ENCODE data around the gene GRK3.

The GRK3 gene

DNA sequence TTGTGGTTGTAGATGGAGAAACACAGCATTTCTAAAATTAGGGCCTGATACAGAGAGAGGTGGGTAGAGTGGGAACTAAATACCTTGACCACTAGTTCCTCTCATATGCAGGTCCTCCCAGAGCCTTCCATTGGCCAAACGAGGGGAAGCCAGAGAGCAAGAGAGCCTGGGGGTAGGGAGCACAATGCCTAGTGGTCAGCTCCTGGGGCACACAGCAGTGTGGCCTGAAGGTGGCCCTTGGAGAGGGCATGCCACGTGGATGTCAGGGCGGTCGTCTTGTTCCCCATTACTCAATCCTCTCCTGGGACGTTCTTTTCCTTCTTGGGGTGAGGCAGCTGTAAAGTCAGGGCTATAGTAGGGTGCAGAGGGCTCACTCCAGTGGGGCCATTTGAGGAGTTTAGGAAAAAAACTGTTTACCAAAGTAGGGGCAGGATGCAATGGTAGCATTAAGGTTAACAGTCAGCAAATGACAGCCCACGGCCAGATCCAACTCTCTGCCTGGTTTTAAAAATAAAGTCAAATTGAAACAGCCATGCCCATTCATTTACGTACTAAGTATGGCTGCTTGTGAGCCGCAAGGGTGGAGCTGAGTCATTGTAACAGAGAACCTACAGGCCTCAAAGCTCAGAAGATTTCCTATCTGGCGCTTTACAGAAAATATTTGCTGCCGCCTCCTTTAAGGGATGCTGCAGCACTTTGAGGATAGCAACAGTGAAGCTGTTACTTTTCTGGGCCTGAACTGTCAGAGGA, 185.1 kb downstream of the GRK3 start:
- peak; percentile 18 for FAIRE-seq

DNA sequence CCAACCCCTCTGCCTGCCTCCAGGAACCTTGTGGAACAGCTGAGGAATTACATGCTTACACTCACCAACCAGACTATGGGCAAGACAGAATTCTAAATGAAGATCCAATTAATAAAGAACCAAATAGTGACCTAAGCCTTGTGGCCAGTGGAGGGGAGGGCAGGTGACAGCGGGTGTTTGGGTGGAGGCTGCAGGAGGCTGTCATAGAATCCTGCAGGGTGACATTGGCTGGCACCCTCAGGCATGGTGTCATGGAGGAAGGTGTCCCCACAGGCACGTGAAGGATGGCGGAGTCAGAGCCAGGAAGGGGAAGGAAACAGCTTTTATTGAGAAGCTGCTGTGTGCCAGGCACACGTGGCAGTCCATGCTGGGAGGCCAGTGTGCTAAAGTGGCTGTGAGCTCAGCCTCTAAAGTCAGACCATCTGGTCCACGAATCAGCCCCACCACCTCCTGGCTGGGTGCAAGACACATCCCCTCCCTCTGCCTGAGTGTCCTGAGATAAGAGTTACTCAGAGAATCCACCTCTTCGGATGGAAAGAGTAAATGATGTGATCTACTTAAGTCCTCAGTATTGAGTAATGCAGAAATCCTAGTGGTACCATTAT, 186.2 kb downstream of the GRK3 start:
- DNase-seq (ENCODE audit: insufficient read length, low spot score): no peak
- no peak for FAIRE-seq

More for the DNA sequence above, 185.1 kb downstream of the GRK3 start:
- DNase-seq (ENCODE audit: insufficient read length, low spot score): no peak

DNA sequence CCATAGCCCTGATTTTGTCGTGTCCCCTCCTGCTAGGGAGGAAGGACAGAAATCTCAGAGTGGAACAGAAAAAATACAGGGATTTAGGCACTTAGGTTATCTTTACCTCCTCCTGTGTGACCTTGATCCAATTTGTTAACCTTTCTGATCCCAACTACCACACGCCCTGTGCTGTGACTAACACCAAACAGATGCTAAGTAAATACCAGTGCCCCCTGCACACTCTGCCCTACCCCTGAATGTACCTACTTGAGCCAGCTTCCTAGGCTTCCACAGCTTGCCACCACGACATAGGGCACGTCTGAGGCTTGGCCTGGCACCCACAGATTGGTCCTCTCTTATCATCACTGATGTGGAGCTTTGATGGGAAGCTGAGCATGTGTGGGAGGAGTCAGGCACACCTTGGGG, 186.7 kb downstream of the GRK3 start:
- DNase-seq (ENCODE audit: insufficient read length, low spot score) (no peak), FAIRE-seq (no peak)

DNA sequence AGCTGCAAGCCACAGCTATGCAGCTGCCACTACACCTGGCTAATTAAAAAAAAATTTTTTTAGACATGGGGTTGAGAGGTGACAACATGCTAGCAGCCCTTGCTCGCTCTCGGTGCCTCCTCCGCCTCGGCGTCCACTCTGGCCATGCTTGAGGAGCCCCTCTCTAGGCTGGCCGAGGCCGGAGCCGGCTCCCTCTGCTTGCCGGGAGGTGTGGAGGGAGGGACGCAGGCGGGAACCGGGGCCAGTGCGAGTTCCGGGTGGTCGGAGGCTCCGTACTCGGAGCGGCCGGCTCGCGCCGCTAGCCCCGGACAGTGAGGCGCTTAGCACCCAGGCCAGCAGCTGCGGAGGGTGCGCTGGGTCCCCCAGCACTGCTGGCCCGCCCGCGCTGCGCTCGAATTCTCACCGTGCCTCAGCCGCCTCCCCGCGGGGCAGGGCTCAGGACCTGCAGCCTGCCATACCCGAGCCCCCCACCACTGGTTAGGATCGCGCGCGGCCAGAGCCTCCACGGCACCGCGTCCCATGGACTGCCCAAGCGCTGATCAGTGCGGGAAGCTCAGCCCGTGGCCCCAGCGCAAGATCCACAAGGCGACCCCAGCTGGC, 188.2 kb downstream of the GRK3 start:
- FAIRE-seq (no peak), DNase-seq (ENCODE audit: insufficient read length, low spot score) (no peak)

DNA sequence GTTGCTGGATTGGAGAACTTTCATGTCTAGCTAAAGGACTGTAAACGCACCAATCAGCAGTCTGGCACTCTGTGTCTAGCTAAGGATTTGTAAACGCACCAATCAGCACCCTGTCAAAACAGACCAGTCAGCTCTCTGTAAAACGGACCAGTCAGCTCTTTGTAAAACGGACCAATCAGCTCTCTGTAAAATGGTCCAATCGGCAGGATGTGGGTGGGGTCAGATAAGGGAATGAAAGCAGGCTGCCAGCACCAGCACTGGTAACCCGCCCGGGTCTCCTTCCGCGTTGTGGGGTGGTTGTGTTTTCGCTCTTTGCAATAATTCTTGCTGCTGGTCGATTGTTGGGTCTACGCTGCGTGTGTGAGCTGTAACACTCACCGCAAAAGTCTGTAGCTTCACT, 188.8 kb downstream of the GRK3 start:
- no peak for FAIRE-seq
- no peak for DNase-seq (ENCODE audit: insufficient read length, low spot score)

DNA sequence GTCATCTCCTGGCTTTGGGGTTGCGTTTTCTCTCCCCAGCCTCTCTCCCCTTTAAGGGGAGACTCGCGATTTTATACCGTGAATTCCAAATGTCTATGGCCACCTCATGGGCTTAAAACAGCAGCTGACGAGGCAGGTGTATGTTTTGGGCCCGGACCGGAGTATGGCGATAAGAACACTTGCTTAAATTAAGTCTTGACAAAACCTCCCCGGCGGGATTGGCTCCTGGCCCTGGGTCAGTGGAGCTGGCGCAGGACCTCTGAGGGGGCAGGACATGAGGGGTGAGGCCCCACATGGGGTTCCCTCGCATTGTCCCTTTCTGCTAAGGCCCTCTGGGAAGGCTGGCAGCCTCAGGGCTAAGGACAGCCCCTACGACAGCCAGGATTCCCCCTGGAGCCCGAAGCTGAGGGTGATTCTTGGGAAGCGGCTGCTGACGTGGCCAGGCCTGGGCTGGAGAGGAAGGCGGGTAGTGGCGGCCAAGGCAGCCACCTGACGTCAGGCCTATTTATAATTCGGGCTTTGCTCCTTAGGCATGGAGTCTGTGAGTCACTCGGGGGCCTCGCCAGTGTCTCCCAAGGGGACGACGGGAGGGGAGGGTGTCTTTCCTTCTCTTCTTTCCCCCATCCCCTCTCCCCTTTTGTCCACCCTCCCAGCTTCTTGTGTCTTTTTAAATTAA, 190.2 kb downstream of the GRK3 start:
- no peak for FAIRE-seq

DNA sequence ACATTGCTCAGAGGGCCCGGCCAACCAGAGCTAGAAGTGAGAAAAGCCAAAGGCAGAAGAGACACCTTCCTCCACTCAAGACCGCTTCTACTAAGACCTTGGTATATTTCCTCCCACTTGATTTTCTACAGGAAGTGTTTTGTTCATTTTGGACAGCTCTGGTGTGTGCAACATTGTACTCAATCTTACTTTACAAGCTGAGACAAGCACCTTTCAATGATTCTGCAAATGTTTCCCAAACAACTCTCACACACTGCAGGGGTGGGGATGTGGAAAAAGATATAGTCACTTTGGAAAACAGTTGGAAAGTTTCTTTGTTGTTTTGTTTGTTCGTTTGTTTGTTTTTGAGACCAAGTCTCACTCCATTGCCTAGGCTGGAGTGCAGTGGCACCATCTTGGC, 193.2 kb downstream of the GRK3 start:
- no peak for FAIRE-seq
- no peak for DNase-seq (ENCODE audit: insufficient read length, low spot score)

More for the DNA sequence above, 190.2 kb downstream of the GRK3 start:
- DNase-seq (ENCODE audit: insufficient read length, low spot score): no peak

DNA sequence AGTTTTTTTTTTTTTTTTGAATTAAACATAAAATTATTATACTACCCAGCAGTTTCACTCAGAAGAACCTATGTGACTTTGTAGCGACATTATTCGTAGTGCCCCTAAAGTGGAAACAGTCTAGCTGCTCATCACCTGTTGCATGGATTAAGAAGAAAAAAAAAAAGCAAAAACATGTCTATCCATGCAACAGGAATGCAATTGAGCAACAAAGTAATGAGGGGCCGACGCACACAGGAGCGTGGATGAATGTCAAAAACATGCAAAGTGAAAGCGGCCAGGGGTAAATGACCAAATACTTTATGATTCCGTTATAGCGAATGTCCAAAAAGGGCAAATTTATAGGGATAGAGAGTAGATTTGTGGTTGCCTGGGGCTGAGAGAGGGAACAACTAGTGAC, 193.8 kb downstream of the GRK3 start:
- FAIRE-seq: no peak
- no peak for DNase-seq (ENCODE audit: insufficient read length, low spot score)

DNA sequence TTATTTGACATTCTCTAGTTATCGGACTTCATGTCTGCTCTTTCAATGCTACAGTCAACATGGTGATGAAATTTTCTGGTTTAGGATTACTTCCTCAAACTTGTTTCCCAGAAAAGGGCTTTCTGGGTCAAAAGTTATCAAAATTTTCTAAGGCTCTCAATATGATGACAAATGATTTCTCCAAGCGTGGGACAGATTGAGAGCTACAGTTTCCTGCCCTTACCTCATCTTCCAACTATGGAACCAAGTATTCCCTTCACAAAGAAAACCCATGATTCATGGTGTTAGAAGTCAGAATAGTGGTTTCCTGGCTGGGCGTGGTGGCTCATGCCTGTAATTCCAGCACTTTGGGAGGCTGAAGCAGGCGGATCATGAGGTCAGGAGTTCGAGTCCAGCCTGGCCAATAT, 195.4 kb downstream of the GRK3 start:
- no peak for DNase-seq (ENCODE audit: insufficient read length, low spot score)
- no peak for FAIRE-seq

DNA sequence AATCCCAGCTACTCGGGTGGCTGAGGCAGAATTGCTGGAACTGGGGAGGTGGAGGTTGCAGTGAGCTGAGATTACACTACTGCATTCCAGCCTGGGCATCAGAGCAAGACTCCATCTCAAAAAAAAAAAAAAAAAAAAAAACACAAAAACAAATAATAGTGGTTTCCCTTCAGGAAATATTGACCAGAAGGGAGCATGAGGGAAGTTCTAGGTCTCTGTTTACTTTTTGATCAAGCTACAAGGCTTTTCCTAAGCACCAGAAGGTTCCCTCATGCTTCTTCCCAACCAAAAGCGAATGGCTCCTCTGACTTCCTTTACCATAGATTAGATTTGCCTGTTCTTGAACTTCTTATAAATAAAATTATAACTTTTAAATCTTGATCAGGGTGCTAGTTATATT, 195.8 kb downstream of the GRK3 start:
- FAIRE-seq (no peak), DNase-seq (ENCODE audit: insufficient read length, low spot score) (no peak)

DNA sequence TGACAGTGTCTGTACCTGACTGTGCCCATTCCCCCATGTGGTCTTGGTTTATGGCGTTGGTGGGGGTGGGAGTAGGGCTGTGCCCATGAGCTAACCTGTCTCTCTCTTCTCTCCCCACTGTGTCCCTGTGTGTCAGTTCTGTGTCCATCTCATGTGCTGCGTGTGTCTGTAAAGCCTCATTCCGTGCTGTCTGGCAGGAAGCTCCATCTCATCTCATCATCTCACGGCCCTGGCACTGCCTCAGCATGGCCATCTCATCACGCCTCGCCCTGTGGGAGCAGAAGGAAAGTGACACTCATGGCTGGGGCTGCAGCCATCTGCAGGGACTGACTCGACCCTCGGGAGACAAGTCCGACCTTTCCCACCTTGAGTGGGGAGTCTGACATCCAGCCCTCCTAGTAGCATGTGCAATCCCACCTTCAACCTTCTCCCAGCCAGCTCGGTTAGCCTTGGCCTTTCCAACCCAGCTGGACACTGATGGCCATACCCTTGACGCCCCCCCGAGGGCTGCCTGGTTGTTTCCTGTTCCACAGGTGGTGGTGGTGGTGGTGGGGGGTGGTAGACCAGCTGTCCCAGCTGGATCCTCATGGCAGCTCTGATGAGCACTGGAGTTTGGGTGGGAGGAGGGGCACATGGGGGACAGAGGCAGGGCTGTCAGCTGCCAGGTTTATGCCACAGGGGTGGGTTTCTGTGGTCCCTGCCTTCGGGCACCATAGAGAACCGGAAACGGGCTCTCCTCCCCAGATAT, 196.5 kb downstream of the GRK3 start:
- DNase-seq (ENCODE audit: insufficient read length, low spot score): no peak
- FAIRE-seq: no peak

DNA sequence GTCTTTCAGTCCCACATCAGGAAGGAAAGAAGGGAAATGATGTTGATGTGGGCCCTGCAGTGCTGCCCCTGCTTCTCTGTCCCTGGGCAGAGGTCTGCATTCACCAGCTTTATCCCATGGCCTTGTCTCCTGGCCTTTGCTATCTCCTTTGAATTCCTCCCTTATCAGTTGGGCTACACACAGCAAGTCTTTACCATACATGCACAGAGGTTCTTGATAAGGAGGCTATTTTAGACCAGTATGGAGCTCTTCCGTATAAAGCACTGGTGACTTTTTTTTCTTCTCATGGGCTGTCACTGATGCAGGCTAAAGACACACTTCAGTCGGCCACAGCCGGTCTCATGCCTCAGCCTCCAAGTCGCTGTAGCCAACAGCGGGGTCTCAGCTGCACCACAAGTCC, 197.7 kb downstream of the GRK3 start:
- FAIRE-seq (no peak), DNase-seq (ENCODE audit: insufficient read length, low spot score) (no peak)

DNA sequence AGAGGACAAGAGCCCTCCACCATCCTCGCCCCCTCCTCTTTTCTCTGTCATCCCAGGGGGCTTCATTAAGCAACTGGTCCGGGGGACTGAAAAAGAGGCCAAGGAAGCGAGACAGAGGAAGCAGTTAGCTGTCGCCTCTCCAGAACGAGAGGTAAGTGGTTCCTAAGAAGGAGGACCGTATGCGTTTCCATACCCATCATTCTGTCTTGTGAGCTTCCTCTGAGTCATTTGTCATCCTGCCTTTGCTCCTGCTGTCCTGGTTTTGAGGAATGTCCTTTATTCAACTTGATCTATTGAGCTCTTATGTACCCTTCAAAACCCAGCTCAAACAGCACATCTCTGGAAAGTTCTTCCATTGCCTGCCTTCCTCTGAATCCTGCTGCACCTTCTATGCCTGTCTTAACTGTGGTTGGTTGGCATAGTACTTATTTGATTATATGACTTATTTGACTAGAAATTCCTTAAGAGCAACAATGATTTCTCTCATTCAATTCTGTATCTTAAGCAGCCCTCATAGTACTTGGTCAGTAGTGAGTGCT, 198.8 kb downstream of the GRK3 start:
- FAIRE-seq (no peak), DNase-seq (ENCODE audit: insufficient read length, low spot score) (no peak)

DNA sequence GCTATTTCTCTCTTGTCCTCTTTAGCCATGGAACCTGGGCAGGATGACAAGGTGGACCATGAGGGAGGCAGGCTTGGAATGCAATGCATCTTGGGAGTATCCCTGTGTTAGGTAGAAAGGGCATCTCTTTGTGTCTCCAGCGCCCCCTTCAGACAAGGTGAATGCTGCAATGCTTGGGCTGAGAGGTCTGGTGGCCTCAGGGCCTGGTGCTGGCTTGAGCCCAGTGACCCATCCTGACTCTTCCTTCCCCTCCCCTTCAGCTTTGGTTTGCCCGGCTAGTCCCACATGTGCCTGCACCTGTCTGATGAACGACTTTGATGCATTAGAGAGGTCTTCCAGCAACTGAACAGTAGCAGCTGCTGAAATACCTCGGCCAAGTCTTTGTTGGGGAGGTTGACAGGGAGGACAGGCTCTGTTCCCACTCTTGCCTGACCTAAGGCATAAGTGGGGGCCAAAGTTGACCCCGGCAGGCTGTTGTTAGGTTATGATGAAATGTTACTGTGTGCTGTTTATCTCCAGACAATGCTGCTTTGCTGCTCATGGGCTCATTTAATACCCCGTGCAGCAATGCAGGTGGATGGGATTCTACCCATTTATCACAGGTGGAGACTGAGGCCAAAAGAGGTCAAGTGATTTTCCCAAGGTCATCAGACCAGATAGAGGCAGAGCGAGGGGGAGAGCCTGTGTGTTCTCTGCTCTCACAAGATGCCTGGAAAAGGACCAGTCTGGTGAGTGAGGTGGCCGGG, 200.0 kb downstream of the GRK3 start:
- FAIRE-seq: no peak

DNA sequence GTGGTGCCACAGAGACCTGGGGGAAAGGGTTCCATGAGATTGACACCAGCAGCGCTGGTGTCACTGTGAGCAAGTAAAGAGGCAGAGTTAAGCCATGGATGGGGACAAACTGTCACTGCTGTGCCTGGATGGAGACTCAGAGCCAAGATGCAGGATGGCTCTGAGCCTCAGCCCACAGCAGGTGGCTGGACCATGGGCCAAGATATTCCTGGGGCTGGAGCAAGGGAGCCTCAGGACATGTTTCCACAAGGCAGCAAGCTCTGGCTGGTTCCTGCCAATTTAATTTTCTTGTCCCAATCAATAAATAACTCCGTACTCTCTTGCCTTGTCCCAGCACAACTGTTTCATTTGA, 200.5 kb downstream of the GRK3 start:
- FAIRE-seq (no peak), DNase-seq (ENCODE audit: insufficient read length, low spot score) (no peak)

More for the DNA sequence above, 200.0 kb downstream of the GRK3 start:
- no peak for DNase-seq (ENCODE audit: insufficient read length, low spot score)

DNA sequence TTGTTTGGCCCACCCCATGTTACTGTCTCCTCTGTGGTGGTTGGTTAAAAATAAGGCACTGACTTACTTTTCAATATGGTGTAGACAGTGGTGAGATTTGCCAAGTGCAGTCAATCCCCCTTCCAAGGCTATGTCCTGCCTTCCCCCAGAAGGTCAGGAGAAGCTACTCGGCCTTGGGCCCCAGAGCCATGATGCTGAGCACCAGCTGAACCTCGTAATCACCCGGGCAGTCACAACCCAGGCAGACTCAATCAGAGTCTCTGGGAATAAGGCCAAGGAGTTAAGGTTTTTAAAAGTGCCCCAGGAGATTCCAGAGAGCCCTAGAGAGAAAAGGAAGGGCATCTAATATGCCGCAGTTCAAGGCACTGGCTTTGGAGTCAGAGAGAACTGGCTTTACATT, 201.3 kb downstream of the GRK3 start:
- DNase-seq (ENCODE audit: insufficient read length, low spot score) (no peak), FAIRE-seq (no peak)

DNA sequence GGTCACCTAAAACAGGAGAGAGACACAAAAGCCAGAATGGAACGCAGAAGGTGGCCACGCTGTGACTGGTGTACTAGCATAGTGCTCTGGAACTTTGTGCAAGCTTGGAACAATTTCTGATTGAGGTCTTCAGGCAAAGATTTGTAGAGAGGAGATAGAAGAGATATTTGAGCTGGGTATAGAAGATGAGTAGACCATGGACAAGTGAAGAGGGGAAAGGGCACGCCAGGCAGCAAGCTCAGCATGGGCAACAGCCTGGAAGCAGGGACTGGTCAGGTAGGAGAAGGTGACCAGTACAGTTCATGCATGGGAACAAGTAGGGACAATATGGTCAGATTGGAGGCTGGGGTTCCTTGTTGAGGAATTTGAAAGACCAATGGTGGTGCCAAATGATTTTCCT, 201.9 kb downstream of the GRK3 start:
- DNase-seq (ENCODE audit: insufficient read length, low spot score) (no peak), FAIRE-seq (no peak)

DNA sequence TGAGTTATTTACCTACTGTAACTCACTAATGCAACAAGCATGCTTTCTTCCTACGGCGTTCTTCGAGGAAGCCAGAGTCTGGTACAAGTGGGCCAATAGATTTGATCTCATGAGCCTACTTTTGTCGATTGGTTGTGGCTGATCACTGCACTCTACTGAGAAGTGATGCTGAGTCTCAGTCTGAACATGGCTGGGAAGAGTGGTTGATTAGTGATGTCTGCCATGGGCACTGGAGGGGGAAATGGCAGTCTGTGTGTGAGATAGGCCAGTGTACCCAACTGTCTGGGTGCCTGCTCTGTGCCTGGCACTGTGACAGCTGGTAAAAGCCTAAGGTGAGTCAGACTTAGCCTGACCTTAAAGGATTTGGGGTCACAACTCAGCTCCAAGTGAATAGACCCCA, 205.9 kb downstream of the GRK3 start:
- DNase-seq (ENCODE audit: insufficient read length, low spot score): no peak
- no peak for FAIRE-seq

DNA sequence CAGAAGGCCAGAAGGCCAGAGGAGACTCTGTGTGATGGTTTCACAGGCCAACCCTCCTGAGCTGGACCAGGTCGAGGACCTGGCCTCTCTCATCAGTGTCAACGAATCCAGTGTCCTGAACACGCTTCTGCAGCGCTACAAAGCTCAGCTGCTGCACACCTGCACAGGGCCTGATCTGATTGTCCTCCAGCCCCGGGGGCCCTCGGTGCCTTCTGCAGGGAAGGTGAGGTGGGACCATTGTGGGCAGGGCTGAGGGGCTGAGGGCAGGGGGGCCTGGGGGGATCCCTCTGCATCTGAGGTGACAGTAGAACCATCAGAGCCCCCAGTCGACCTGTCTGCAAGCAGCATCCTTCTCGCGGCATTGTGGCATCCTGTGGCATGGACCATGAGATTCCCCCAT, 207.8 kb downstream of the GRK3 start:
- DNase-seq (ENCODE audit: insufficient read length, low spot score) (no peak), FAIRE-seq (no peak)

DNA sequence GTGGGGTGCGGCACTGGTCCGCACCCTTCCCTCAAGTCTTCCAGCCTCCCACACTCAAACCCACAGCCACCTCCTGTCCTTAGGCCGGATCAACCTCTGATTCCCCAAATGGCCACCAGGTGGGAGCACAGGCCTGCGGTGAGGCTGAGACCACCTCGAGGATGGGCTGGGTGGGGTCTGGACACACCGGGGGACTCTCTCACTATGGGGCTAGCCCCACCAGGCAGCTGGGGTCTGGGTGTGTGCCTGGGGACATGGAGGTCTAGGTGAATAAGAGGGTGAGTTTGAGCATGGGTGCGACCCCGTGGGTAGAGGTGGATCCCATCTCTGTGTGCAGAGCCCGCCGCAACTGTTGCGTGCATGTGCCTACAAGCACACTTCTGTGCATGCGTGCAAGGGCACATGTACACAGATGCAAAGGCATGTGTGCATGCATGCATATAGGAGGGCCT, 210.1 kb downstream of the GRK3 start:
- DNase-seq (ENCODE audit: insufficient read length, low spot score) (no peak), FAIRE-seq (no peak)

Data from GM19239 (cell line).